Measurements from ENCODE around the gene GNE.

GNE gene

GRCh38 chr9:36207546-36208012 is 50.7 kb downstream of the GNE start:
- no peak for TF ChIP-seq CTCF (conservative IDR thresholded peaks at IDR 0.05)
- TF ChIP-seq ZFX (IDR thresholded peaks at IDR 0.05), result no peak
- H3K27ac ChIP-seq, result no peak overlapping the region

GRCh38 chr9:36207016-36207415 is 51.2 kb downstream of the GNE start:
- TF ChIP-seq CTCF (conservative IDR thresholded peaks at IDR 0.05), result no peak
- TF ChIP-seq ZFX (IDR thresholded peaks at IDR 0.05), result no peak
- H3K27ac ChIP-seq, result no peak overlapping the region

DNA sequence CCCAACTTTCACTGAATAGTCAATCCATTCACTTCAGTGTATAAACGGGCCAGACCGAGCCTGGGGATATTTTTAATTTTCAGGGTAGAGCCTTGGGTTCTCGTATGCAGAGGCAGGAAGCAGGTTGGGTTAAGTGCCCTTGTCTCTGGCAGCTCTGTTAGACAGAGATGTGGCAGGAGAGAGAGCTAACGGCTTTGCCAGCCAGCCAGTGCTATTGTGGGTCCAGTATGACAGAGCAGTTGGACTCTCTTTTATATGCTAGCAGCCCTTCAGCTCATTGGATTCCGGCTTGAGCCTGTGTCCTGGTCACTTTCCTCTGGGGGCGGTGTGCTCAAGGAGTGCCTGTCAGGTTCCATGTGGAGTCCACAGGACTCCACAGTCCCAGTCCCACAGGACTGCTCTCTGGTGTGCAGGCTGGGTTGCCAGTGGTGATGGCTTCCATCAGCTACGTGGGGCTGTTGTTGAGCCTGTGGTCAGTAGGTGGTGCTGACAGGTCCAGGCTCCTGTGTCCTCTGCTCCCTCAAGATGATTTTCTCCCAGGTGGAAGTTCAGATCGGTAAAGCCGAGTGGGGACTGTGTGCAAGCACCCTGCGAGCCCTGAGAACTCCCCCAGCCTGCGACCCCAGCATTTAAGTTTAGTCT is 53.2 kb downstream of the GNE start:
- TF ChIP-seq ZFX (IDR thresholded peaks at IDR 0.05) (no peak), CTCF (conservative IDR thresholded peaks at IDR 0.05) (no peak; the same call in 1 of the 2 replicates)
- H3K27ac ChIP-seq, result no peak overlapping the region

DNA sequence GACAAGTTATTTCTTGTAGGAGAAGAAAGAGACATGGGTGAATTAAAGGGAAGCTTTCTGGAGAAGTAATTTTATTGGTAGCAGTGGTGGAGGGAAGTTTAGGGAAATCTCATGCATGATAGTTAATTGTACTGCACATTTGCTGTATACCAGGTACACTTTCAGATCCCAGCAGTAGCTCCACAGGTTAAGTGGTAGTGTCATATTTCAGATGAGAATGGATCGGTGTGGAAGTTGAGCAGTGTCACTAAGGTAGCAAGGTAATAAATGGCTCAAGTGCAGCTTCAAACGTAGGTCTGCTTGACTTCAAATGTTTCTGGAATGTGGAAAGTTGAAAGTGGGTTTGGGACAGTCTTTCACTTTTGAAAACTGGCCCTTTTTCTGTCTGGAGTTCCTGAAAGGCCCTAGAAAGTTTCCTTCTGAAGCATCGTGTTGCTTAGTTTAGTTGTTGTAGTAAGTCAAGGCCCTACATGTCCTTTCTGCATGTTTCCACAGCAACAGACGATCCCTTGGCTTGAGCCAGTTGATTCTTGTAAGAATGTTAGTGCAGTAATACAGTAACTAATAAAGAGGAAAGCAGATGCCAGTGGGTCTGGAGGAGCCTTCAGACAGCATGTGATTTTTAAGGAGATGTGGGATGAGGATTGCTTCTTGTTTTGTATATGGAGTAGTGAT is 63.8 kb downstream of the GNE start:
- H3K27ac ChIP-seq, result no peak overlapping the region
- TF ChIP-seq ZFX (IDR thresholded peaks at IDR 0.05), result no peak
- no peak for TF ChIP-seq CTCF (conservative IDR thresholded peaks at IDR 0.05)

DNA sequence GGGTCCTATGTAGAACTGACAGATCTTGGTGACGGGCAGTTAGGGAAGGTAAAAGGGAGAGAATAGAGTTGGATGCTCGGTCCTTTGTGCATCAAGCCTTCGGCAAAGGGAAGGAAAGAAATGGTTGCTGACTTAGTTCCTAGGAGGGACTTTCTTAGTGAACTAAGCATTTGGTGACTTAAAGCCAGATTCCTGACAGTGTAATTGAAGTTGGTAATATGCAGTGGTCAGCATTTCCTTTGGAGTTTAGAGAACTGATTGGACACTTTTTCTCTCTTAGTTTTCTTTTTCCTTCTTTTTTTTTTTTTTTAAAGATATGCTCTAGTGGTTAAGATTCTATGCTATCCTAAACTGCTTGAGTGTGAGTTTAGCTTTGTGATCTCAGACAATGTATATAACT is 65.2 kb downstream of the GNE start:
- no peak for TF ChIP-seq ZFX (IDR thresholded peaks at IDR 0.05)
- TF ChIP-seq CTCF (conservative IDR thresholded peaks at IDR 0.05), result no peak
- H3K27ac ChIP-seq, result no peak overlapping the region

GRCh38 chr9:36192196-36192595 is 66.1 kb downstream of the GNE start:
- TF ChIP-seq ZFX (IDR thresholded peaks at IDR 0.05), result no peak
- no peak overlapping the region; the same call in 1 of the 2 replicates for H3K27ac ChIP-seq

- TF ChIP-seq ZFX (IDR thresholded peaks at IDR 0.05), result no peak
- no peak for TF ChIP-seq CTCF (conservative IDR thresholded peaks at IDR 0.05)
- H3K27ac ChIP-seq, result peak overlapping the region; percentile 95
Observed at GRCh38 chr9:36191686-36192085, 66.6 kb downstream of the GNE start.

GRCh38 chr9:36191290-36191645 is 67.0 kb downstream of the GNE start:
- peak overlapping the region; percentile 95 for H3K27ac ChIP-seq
- TF ChIP-seq ZFX (IDR thresholded peaks at IDR 0.05), result peak; percentile 58
- TF ChIP-seq CTCF (conservative IDR thresholded peaks at IDR 0.05), result no peak

Data from C4-2B (cell line).